Neural progenitor cell (in vitro differentiated cells): ENCODE data around the gene GPR61. TPM values are rescaled to one million over a fixed set of nuclear protein-coding genes. Genes with fewer than 3 reads are reported as not detected.
A peak's percentile ranks its signal among the peaks of the same experiment; 100 is the strongest.

Experiments
- DNase-seq: peaks from one replicate; pipeline ENCODE4 v3.0.0-alpha.2; 2016; ENCODE audit warnings: low spot score
- H2AFZ ChIP-seq: fragments of 200-600 bp; sonication (generic); replicated peaks from 2 replicates; pipeline ENCODE4 v1.6.1; 2016; ENCODE audit warnings: antibody characterized with exemption
- H3F3A ChIP-seq: fragments of 200-600 bp; sonication (generic); 2 replicates; pipeline ENCODE4 v1.6.1; 2016; ENCODE audit warnings: antibody characterized with exemption, low read depth
- H3K27ac ChIP-seq: fragments of 200-600 bp; sonication (generic); 2 replicates; pipeline ENCODE4 v1.5.1; 2016; ENCODE audit warnings: mild to moderate bottlenecking
- H3K27me3 ChIP-seq: fragments of 200-600 bp; sonication (generic); 2 replicates; pipeline ENCODE4 v1.6.1; 2016; ENCODE audit warnings: mild to moderate bottlenecking, moderate library complexity
- H3K36me3 ChIP-seq: fragments of 200-600 bp; sonication (generic); 2 replicates; pipeline ENCODE4 v1.5.1; 2016
- H3K4me1 ChIP-seq: fragments of 200-600 bp; sonication (generic); 2 replicates; pipeline ENCODE4 v1.6.1; 2016; ENCODE audit warnings: mixed run types
- H3K4me2 ChIP-seq: fragments of 200-600 bp; sonication (generic); 2 replicates; pipeline ENCODE4 v1.6.1; 2016
- H3K4me3 ChIP-seq: fragments of 200-600 bp; sonication (generic); 2 replicates; pipeline ENCODE4 v1.5.1; 2016
- H3K79me2 ChIP-seq: fragments of 200-600 bp; sonication (generic); 2 replicates; pipeline ENCODE4 v1.6.1; 2016; ENCODE audit warnings: low read depth
- H3K9ac ChIP-seq: fragments of 200-600 bp; sonication (generic); 2 replicates; pipeline ENCODE4 v1.6.1; 2016
- H3K9me3 ChIP-seq: fragments of 200-600 bp; sonication (generic); 2 replicates; pipeline ENCODE4 v1.5.1; 2016; ENCODE audit warnings: low read depth
- H4K20me1 ChIP-seq: fragments of 200-600 bp; sonication (generic); 2 replicates; pipeline ENCODE4 v1.6.1; 2016; ENCODE audit warnings: low read depth
- H3K27ac Mint-ChIP-seq: 3 replicates; pipeline ENCODE4 v1.8.0; 2021; ENCODE audit warnings: mixed read lengths
- H3K27me3 Mint-ChIP-seq: 2 replicates; pipeline ENCODE4 v1.8.0; 2022; ENCODE audit warnings: low read depth, mild to moderate bottlenecking, inconsistent platforms, moderate library complexity, mixed read lengths; ENCODE audit not compliant: insufficient read depth
- H3K36me3 Mint-ChIP-seq: 3 replicates; pipeline ENCODE4 v1.8.0; 2021; ENCODE audit warnings: mixed read lengths
- H3K4me1 Mint-ChIP-seq: 3 replicates; pipeline ENCODE4 v1.8.0; 2021; ENCODE audit warnings: mixed read lengths
- H3K4me3 Mint-ChIP-seq: 3 replicates; pipeline ENCODE4 v1.8.0; 2021; ENCODE audit warnings: mild to moderate bottlenecking, moderate library complexity, mixed read lengths
- H3K9me3 Mint-ChIP-seq: 3 replicates; pipeline ENCODE4 v1.8.0; 2020; ENCODE audit warnings: mixed read lengths
- EZH2 ChIP-seq: fragments of 200-600 bp; sonication (generic); IDR thresholded peaks from 2 replicates; pipeline ENCODE4 v1.6.1; 2017; ENCODE audit warnings: antibody characterized with exemption, mild to moderate bottlenecking, moderate library complexity
- EZH2phosphoT487 ChIP-seq: fragments of 200-600 bp; sonication (generic); IDR thresholded peaks from 2 replicates; pipeline ENCODE4 v1.6.1; 2017; ENCODE audit warnings: antibody characterized with exemption
- total RNA-seq: library from RNA; depleted of rRNA; stranded (reverse); fragments of >200 nt; gene quantifications from 2 replicates; pipeline ENCODE4 v1.2.3, GENCODE V29; 2015; ENCODE audit warnings: low replicate concordance
- TF ChIP-seq, protein P1 (sequence below): fragments of 200-600 bp; sonication (generic); IDR thresholded peaks from 2 replicates; pipeline ENCODE4 v1.5.1; 2017; ENCODE audit warnings: antibody characterized with exemption, mild to moderate bottlenecking

GPR61 gene, protein sequence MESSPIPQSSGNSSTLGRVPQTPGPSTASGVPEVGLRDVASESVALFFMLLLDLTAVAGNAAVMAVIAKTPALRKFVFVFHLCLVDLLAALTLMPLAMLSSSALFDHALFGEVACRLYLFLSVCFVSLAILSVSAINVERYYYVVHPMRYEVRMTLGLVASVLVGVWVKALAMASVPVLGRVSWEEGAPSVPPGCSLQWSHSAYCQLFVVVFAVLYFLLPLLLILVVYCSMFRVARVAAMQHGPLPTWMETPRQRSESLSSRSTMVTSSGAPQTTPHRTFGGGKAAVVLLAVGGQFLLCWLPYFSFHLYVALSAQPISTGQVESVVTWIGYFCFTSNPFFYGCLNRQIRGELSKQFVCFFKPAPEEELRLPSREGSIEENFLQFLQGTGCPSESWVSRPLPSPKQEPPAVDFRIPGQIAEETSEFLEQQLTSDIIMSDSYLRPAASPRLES
- 0.71 and 1.4 TPM in 2 replicates for total RNA-seq

- H3K27ac Mint-ChIP-seq = peak within 1 kb of the TSS; percentile 66
- Histone ChIP-seq H3K9me3 (no peaks in the 10 kb centered on the region), H3K9ac (no peak within 1 kb of the TSS), H3K27ac (no peak within 1 kb of the TSS), H4K20me1 (no peaks in the 10 kb centered on the region), H3K4me3 (peak within 1 kb of the TSS; percentile 35), H3K79me2 (no peaks in the 10 kb centered on the region), H2AFZ (peak within 1 kb of the TSS; percentile 97), H3K36me3 (no peaks in the 10 kb centered on the region), H3K27me3 (no peaks in the 10 kb centered on the region), H3K4me1 (peaks cover 21% of the 10 kb centered on the region), H3F3A (no peaks in the 10 kb centered on the region), H3K4me2 (peak within 1 kb of the TSS; percentile 72)
- peak within 1 kb of the TSS; percentile 52 for H3K4me3 Mint-ChIP-seq
- H3K27me3 Mint-ChIP-seq = peaks cover 5% of the 10 kb centered on the region
- DNase-seq = peak; percentile 39
- H3K9me3 Mint-ChIP-seq = no peaks in the 10 kb centered on the region
- TF ChIP-seq, protein P1, sequence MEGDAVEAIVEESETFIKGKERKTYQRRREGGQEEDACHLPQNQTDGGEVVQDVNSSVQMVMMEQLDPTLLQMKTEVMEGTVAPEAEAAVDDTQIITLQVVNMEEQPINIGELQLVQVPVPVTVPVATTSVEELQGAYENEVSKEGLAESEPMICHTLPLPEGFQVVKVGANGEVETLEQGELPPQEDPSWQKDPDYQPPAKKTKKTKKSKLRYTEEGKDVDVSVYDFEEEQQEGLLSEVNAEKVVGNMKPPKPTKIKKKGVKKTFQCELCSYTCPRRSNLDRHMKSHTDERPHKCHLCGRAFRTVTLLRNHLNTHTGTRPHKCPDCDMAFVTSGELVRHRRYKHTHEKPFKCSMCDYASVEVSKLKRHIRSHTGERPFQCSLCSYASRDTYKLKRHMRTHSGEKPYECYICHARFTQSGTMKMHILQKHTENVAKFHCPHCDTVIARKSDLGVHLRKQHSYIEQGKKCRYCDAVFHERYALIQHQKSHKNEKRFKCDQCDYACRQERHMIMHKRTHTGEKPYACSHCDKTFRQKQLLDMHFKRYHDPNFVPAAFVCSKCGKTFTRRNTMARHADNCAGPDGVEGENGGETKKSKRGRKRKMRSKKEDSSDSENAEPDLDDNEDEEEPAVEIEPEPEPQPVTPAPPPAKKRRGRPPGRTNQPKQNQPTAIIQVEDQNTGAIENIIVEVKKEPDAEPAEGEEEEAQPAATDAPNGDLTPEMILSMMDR = no peak
- TF ChIP-seq EZH2phosphoT487 (no peak), EZH2 (no peak)
- peaks cover 20% of the 10 kb centered on the region for H3K4me1 Mint-ChIP-seq
- H3K36me3 Mint-ChIP-seq = no peaks in the 10 kb centered on the region
Measured at GRCh38 chr1:109539676-109540075, at the start of gene GPR61. TSS of gene GPR61 (plus strand) at chr1:109539872. CDS start at chr1:109543023, 3,151 bp downstream.

- peaks cover 6% of the 10 kb centered on the region for H3K36me3 Mint-ChIP-seq
- no peak overlapping the region for H3K9ac ChIP-seq
- no peaks in the 10 kb centered on the region for H3K27me3 ChIP-seq
- no peak overlapping the region for H3K4me3 Mint-ChIP-seq
- H3K4me1 Mint-ChIP-seq = peaks cover 14% of the 10 kb centered on the region
- H3K36me3 ChIP-seq = no peaks in the 10 kb centered on the region
- H3K27ac ChIP-seq = no peak overlapping the region
- peaks cover 6% of the 10 kb centered on the region for H3K79me2 ChIP-seq
- peak; percentile 73 for DNase-seq
- H2AFZ ChIP-seq = no peak overlapping the region
- no peak overlapping the region for H3K4me2 ChIP-seq
- TF ChIP-seq, protein P1 = peak; percentile 77
- no peak for TF ChIP-seq EZH2
- H3K4me1 ChIP-seq = peaks cover 5% of the 10 kb centered on the region
- no peak overlapping the region for H3K4me3 ChIP-seq
- H3K27ac Mint-ChIP-seq = no peak overlapping the region
- H4K20me1 ChIP-seq = no peaks in the 10 kb centered on the region
- no peaks in the 10 kb centered on the region for H3K9me3 ChIP-seq
- peaks cover 14% of the 10 kb centered on the region for H3F3A ChIP-seq
- H3K9me3 Mint-ChIP-seq = no peaks in the 10 kb centered on the region
- peaks cover 16% of the 10 kb centered on the region for H3K27me3 Mint-ChIP-seq
Measured at GRCh38 chr1:109490029-109490933, 49.4 kb upstream of the GPR61 start.

- H3K27ac Mint-ChIP-seq = no peak overlapping the region
- TF ChIP-seq, protein P1 = no peak
- no peak for TF ChIP-seq EZH2
- TF ChIP-seq EZH2phosphoT487 = no peak
- no peaks in the 10 kb centered on the region for H4K20me1 ChIP-seq
- peaks cover 6% of the 10 kb centered on the region for H3K36me3 Mint-ChIP-seq
- peaks cover 6% of the 10 kb centered on the region for H3K79me2 ChIP-seq
- no peaks in the 10 kb centered on the region for H3K9me3 ChIP-seq
- no peak overlapping the region for H3K4me3 Mint-ChIP-seq
- H2AFZ ChIP-seq = no peak overlapping the region
- peaks cover 16% of the 10 kb centered on the region for H3K27me3 Mint-ChIP-seq
- H3K36me3 ChIP-seq = no peaks in the 10 kb centered on the region
- DNase-seq = no peak
- no peak overlapping the region for H3K27ac ChIP-seq
- peaks cover 11% of the 10 kb centered on the region for H3K4me1 Mint-ChIP-seq
- H3K9ac ChIP-seq = no peak overlapping the region
- peaks cover 5% of the 10 kb centered on the region for H3K4me1 ChIP-seq
- no peak overlapping the region for H3K4me2 ChIP-seq
- H3F3A ChIP-seq = peaks cover 14% of the 10 kb centered on the region
- H3K9me3 Mint-ChIP-seq = no peaks in the 10 kb centered on the region
- H3K4me3 ChIP-seq = no peak overlapping the region
- H3K27me3 ChIP-seq = no peaks in the 10 kb centered on the region
Measured at GRCh38 chr1:109490934-109491302, 48.8 kb upstream of the GPR61 start.
